MCF 10A (cell line): ENCODE measurements around the gene MYRF. TPM values are rescaled to one million over a fixed set of nuclear protein-coding genes. Genes with fewer than 3 reads are reported as not detected.

Experiments used
- BruUV-seq: library from RNA; stranded (reverse); fragments of 400-500 nt; replicated peaks from 2 replicates; lab custom pipeline; 2021; lab: Mats Ljungman, UMichigan
- CTCF ChIA-PET: fragments of 300-600 bp; sonication (Branson Sonifier 250); formaldehyde crosslinking; extraction: SDS; loops from one replicate; lab custom pipeline; 2021; ENCODE audit warnings: antibody characterized with exemption, inconsistent platforms; lab: Yijun Ruan, JAX
- POLR2A ChIA-PET: fragments of 300-600, 350-650 bp; sonication (Branson Sonifier 250); formaldehyde crosslinking; extraction: SDS; loops from one replicate; lab custom pipeline; 2020; ENCODE audit warnings: antibody characterized with exemption, inconsistent platforms; lab: Yijun Ruan, JAX
- DNase-seq: peaks from one replicate; pipeline ENCODE4 v3.0.0-alpha.2; 2018; ENCODE audit not compliant: unreplicated experiment
- H3K27ac Mint-ChIP-seq: one replicate; pipeline ENCODE4 v1.8.0; 2022; ENCODE audit warnings: mild to moderate bottlenecking, low read depth, mixed read lengths; ENCODE audit not compliant: unreplicated experiment
- H3K27me3 Mint-ChIP-seq: one replicate; pipeline ENCODE4 v1.8.0; 2022; ENCODE audit warnings: mixed read lengths; ENCODE audit not compliant: insufficient read depth, unreplicated experiment
- H3K36me3 Mint-ChIP-seq: one replicate; pipeline ENCODE4 v1.8.0; 2022; ENCODE audit warnings: mild to moderate bottlenecking, moderate library complexity, mixed read lengths; ENCODE audit not compliant: insufficient read depth, unreplicated experiment
- H3K4me1 Mint-ChIP-seq: one replicate; pipeline ENCODE4 v1.8.0; 2022; ENCODE audit warnings: mixed read lengths; ENCODE audit not compliant: insufficient read depth, unreplicated experiment
- H3K4me3 Mint-ChIP-seq: one replicate; pipeline ENCODE4 v1.8.0; 2022; ENCODE audit warnings: mild to moderate bottlenecking, moderate library complexity, mixed read lengths; ENCODE audit not compliant: unreplicated experiment
- H3K9me3 Mint-ChIP-seq: one replicate; pipeline ENCODE4 v1.8.0; 2022; ENCODE audit warnings: mixed read lengths; ENCODE audit not compliant: unreplicated experiment
- intact Hi-C: fragments of 100-400 bp; cut with micrococcal nuclease; formaldehyde crosslinking; loops from 2 replicates; pipeline ENCODE4 v1.14.1; 2022
- total RNA-seq: library from RNA; stranded (reverse); gene quantifications from 2 replicates; pipeline ENCODE4 v1.2.3, GENCODE V29; 2022
- TF ChIP-seq, protein P1 (sequence below): fragments of 200-600 bp; IDR thresholded peaks from one replicate; pipeline ENCODE4 v1.8.0; 2022; ENCODE audit warnings: antibody characterized with exemption, mild to moderate bottlenecking; ENCODE audit not compliant: unreplicated experiment

MYRF gene
- total RNA-seq, 1 experiment from 2014 or later = 0.16 TPM

DNA sequence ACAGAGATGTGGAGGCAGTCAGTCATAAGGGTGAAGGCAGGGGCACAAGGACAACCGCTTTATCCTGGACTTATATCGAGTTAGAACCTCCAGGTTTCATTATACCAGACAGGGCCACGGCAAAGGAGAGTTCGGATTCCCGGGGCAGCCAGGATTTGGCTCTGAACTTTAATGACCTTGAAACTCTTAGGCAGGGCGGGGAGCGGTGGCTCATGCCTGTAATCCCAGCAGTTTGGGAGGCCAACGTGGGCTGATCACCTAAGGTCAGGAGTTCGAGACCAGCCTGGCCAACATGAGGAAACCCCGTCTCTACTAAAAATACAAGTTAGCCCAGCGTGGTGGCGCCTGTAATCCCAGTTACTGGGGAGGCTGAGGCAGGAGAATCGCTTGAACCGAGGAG, 1.1 kb upstream of the MYRF start:
- ChIA-PET POLR2A (interaction anchor here (0.6 kb wide), 1 partner anchor 97 kb away, joined by 3 read pairs; no protein-coding TSS in a partner anchor), CTCF (interaction anchor here (0.6 to 2.4 kb wide), 5 partner anchors 8 to 1783 kb away, joined by 3 to 12 read pairs (median 4); partner anchors contain the start of genes CPSF7 and SDHAF2)
- Mint-ChIP-seq H3K27ac (no peak overlapping the region), H3K27me3 (peaks cover 19% of the 10 kb centered on the region), H3K4me1 (peaks cover 9% of the 10 kb centered on the region), H3K4me3 (no peak overlapping the region), H3K9me3 (no peaks in the 10 kb centered on the region), H3K36me3 (no peaks in the 10 kb centered on the region)
- TF ChIP-seq, protein P1, sequence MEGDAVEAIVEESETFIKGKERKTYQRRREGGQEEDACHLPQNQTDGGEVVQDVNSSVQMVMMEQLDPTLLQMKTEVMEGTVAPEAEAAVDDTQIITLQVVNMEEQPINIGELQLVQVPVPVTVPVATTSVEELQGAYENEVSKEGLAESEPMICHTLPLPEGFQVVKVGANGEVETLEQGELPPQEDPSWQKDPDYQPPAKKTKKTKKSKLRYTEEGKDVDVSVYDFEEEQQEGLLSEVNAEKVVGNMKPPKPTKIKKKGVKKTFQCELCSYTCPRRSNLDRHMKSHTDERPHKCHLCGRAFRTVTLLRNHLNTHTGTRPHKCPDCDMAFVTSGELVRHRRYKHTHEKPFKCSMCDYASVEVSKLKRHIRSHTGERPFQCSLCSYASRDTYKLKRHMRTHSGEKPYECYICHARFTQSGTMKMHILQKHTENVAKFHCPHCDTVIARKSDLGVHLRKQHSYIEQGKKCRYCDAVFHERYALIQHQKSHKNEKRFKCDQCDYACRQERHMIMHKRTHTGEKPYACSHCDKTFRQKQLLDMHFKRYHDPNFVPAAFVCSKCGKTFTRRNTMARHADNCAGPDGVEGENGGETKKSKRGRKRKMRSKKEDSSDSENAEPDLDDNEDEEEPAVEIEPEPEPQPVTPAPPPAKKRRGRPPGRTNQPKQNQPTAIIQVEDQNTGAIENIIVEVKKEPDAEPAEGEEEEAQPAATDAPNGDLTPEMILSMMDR = no peak
- DNase-seq = no peak
- intact Hi-C loops = no loop called here
- BruUV-seq = no TSS peak

DNA sequence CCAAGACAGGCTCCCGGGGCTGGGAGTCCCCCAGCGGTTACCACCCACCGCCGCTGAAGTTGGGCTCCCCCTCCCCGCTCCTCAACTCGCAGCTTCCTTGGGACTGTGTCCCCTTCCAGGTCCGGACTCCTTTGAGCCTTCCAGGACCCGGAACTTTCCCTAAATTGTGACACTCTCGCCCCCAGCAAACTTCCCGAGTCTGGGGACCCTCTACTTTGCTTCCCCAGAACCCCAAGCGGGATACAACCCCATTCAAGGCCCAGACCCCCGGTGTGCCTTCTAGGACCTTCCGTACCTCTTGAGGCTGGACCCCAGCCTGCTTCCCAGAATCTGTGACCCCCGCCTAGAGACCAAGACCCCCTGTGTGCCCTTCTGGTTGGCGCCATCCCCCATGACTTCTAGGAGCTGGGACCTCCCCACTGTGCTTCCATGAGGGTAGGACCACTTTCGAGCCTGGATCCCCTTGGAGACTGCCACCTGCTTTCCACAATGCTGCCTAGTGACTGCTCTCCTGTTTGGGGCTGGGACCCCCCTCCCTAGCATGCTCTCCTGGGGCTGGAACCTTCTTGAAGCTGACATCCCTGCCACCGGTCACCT, 587 bp downstream of the MYRF start:
- Mint-ChIP-seq H3K27me3 (peaks cover 19% of the 10 kb centered on the region), H3K4me3 (no peak overlapping the region), H3K36me3 (no peaks in the 10 kb centered on the region), H3K27ac (no peak overlapping the region), H3K4me1 (peaks cover 12% of the 10 kb centered on the region), H3K9me3 (no peaks in the 10 kb centered on the region)
- ChIA-PET CTCF (interaction anchor here (0.5 to 0.7 kb wide), 6 partner anchors 9 to 175 kb away, joined by 3 to 4 read pairs (median 3); no protein-coding TSS in a partner anchor), POLR2A (interaction anchor here (0.6 kb wide), 1 partner anchor 359 kb away, joined by 5 read pairs; no protein-coding TSS in a partner anchor)
- DNase-seq = no peak
- intact Hi-C loops = no loop called here
- no TSS peak for BruUV-seq
- TF ChIP-seq, protein P1 = no peak

DNA sequence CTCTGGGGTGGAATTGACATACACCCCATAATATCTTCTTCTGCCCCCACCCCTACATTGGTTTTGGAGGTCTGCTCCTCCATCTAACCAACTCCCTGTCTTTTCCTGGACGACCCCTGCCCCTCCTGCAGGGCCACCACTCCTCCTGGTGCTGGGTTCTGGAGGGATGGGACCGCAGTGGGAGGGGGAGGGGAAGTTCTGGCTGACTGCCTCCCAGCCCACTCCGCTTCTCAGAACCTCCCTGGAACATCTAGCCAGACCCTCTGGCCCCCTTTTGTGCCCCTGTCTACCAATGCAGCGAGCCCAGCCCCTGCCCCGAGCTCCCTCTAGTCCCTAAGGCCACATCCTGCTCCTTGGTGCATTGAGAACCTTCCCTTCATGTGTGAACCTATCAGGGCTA, 1.2 kb downstream of the MYRF start:
- ChIA-PET CTCF (interaction anchor here (0.5 to 0.9 kb wide), 5 partner anchors 9 to 175 kb away, joined by 3 to 4 read pairs (median 3); no protein-coding TSS in a partner anchor), POLR2A (interaction anchor here (0.6 kb wide), 1 partner anchor 359 kb away, joined by 5 read pairs; no protein-coding TSS in a partner anchor)
- Mint-ChIP-seq H3K36me3 (no peaks in the 10 kb centered on the region), H3K27ac (no peak overlapping the region), H3K27me3 (peaks cover 19% of the 10 kb centered on the region), H3K4me3 (no peak overlapping the region), H3K9me3 (no peaks in the 10 kb centered on the region), H3K4me1 (peaks cover 12% of the 10 kb centered on the region)
- TF ChIP-seq, protein P1 = no peak
- DNase-seq = no peak
- intact Hi-C loops = no loop called here
- BruUV-seq = no TSS peak

DNA sequence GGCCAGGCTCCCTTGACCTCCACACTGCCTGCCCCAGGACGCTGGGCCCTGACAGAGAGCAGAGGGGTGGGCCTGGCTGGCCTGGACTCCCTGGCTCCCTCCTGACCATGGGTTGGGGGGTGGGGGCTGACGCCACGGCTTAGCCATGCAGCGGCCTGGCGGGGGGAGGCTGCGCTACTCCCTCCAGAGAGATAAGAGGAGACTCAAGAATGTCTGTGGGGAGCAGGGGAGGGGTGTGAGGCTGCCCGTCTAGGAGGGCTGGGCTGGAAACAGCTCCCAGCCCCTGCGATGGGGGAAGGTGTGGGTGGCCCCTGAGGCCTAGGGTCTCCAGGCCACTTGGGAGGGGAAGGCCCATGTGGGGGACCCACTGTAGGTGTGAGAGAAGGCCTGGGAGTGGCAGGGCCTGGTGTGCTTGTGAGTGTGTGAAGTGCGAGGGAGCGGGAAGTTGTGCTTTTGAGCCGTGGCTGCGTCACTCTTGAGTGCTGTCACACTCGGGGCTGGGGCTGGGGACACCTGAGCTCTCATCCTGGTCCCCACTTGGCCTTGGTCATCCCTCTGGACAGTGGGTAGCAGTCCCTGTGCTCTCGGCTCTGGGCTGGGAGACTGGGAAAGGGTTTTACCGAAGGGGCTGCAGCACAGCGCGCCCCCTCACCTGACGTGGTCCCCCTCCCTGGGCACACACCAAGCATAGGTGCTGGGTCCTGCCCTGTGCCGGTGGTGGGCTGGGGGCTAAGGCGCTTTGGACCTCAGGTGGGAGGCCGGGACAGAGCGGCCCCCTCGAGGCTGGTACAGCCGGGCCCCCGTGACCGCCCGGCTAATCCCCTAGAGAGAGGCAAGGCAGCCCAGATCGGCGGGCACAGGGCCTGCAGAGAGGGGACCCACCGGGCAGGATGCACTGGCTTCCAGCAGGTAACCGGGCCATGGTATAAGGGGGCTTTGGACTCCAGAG, 2.4 kb downstream of the MYRF start:
- Mint-ChIP-seq H3K4me1 (peaks cover 12% of the 10 kb centered on the region), H3K36me3 (no peaks in the 10 kb centered on the region), H3K9me3 (no peaks in the 10 kb centered on the region), H3K4me3 (no peak overlapping the region), H3K27me3 (peaks cover 19% of the 10 kb centered on the region), H3K27ac (no peak overlapping the region)
- TF ChIP-seq, protein P1 = no peak
- ChIA-PET CTCF (no interaction called here), POLR2A (no interaction called here)
- intact Hi-C loops = no loop called here
- no peak for DNase-seq
- no TSS peak for BruUV-seq
